GM12873 (cell line): Measurements from ENCODE around the gene NAT14.

ENCODE experiments used
- CTCF ChIP-seq: IDR thresholded peaks from 2 replicates; pipeline ENCODE4 v1.5.1; 2012; ENCODE audit warnings: low read depth, mild to moderate bottlenecking, moderate library complexity, low read length, control low read depth; ENCODE audit not compliant: insufficient read depth; ENCODE audit errors: missing control alignments

NAT14 gene

DNA sequence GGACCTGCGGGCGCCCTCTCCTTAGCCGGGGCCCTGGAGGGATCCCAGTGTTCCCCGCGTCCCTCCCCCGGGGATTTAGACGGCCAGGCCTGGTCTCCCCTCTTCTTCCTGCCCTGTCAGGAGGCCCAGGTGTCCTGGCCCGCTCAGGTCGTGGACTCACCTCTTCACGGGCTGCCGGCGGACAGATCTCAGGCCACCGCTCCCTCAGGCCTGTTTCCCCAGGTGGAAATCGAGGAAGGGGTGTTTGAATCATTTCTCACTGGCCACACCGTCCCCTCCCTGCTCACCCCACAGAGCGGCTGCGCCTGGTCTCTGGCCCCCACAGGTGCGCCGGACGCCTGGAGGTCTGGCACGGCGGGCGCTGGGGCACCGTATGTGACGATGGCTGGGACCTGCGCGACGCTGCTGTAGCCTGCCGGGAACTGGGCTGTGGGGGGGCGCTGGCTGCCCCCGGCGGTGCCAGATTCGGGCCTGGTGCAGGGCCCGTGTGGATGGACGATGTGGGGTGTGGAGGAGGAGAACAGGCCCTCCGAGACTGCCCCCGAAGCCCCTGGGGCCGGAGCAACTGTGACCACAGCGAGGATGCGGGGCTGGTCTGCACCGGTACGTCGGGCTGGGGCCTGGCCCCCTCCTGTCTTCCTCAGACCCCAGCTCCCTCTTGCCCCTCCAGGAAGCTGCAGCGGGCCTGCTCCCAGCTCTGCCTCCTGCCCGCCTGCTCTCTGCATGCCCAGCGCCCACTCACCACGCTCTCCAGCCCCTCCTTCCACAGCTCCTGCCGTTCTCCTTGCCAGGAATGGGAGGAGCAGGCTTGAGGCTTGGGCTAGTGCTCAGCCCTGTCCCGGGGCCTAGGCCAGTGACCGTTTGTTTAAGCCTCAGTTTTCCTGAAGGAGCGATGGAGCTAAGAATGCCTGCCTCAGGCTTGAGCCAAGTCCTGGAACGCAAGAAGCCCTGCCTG is 5.8 kb downstream of the NAT14 start:
- TF ChIP-seq CTCF: no peak

DNA sequence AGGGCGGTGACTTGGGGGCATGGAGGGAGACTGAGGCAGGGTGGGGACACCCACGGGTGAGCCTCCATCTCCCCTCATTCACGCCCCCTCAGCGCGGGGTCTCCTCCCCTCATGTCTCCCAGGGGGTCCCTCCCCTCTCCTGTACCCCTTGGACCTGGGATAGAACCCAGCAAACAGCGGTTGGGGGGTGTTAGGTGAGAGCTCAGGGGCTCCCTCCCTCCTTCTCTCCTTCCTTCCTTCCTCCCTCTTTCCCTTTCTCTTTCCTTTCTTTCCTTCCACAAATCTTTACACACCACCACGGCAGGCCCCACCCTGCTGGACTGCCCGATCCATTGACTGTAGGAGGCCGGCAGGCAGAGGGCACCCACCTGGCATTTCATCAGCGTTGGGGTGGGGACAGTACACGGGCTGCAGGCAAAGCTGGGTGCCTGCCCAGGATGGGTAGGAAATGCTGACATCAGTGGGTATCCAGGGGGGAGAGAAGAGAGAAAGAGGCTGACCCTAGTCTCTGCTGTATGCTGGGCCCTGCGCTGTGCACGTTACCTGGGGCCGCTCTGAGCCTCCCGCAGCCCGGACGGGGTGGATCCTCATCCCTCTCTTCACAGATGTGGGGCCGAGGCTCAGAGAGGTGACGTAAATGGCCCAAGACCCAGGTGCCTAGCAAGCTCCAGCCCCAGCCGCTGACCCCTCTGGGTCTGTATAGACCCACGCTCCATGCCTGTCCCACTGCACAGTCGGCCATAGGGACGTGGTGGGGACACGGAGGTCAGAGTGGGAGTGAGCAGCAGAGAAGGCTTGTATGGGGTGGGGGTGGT is 6.8 kb downstream of the NAT14 start:
- no peak for TF ChIP-seq CTCF

DNA sequence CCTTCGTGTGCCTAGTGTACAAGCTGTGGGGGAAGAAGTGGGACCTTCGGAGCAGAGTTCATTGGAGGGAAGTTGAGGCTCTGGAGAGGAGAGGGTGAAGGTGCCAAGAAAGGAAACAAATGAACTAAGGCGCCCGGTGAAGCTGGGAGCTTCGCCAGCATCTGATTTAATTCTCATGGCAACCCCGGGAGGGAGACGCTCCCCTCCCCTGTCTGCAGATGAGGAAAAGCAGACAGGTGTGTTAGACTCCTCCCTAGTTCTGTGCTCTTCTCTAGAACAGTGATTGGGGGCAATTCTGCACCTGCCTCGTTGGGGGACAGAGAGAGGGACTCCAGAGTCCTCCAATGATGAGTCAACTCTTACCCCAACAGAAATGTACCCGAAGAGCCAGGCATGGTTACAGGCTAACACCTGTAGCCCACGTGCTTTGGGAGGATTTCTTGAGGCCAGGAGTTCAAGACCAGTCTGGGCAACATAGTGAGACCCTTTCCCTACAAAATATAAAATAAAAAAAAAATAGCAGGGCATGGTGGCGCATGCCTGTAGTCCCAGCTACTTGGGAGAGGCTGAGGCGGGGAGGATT is 7.5 kb downstream of the NAT14 start:
- no peak for TF ChIP-seq CTCF

GRCh38 chr19:55493052-55493644 is 8.2 kb downstream of the NAT14 start:
- no peak for TF ChIP-seq CTCF

DNA sequence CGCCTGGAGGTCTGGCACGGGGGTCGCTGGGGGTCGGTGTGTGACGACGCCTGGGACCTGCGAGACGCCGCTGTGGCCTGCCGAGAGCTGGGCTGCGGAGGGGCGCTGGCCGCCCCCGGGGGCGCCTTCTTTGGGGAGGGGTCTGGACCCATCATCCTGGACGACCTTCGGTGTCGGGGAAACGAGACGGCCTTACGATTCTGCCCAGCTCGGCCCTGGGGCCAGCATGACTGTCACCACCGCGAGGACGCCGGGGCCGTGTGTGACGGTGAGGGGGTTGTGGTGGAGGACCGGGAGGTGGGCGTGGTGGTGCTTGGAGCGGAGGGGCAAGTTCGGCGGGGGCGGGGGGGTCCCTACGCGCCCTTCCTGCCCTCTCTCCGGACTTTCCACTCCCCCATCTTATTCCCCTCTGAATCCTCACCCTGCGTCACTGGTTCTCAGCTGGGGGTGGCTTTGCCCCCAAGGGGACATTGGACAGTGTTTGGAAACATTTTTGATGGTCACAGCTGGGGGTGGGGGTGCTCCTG is 8.7 kb downstream of the NAT14 start:
- no peak for TF ChIP-seq CTCF

GRCh38 chr19:55494172-55494761 is 9.3 kb downstream of the NAT14 start:
- TF ChIP-seq CTCF: no peak
